Activated T-cell treated with anti-CD3 and anti-CD28 coated beads, Interleukin-2, amount 50 U/mL, for 24 hours (primary cell): ENCODE data around the gene CADM2.

ENCODE experiments used
- DNase-seq: peaks from one replicate; pipeline ENCODE4 v3.0.0-alpha.2; 2020
- H3K27ac Mint-ChIP-seq: 2 replicates; pipeline ENCODE4 v1.8.0; 2020; ENCODE audit warnings: mild to moderate bottlenecking, mixed read lengths
- H3K27me3 Mint-ChIP-seq: 2 replicates; pipeline ENCODE4 v1.8.0; 2020; ENCODE audit warnings: mixed read lengths
- H3K36me3 Mint-ChIP-seq: 2 replicates; pipeline ENCODE4 v1.8.0; 2020; ENCODE audit warnings: low read depth, mixed read lengths
- H3K4me1 Mint-ChIP-seq: 2 replicates; pipeline ENCODE4 v1.8.0; 2020; ENCODE audit warnings: low read depth, mixed read lengths
- H3K4me3 Mint-ChIP-seq: 2 replicates; pipeline ENCODE4 v1.8.0; 2020; ENCODE audit warnings: mild to moderate bottlenecking, moderate library complexity, mixed read lengths
- H3K9me3 Mint-ChIP-seq: 2 replicates; pipeline ENCODE4 v1.8.0; 2020; ENCODE audit warnings: mixed read lengths

Gene CADM2

DNA sequence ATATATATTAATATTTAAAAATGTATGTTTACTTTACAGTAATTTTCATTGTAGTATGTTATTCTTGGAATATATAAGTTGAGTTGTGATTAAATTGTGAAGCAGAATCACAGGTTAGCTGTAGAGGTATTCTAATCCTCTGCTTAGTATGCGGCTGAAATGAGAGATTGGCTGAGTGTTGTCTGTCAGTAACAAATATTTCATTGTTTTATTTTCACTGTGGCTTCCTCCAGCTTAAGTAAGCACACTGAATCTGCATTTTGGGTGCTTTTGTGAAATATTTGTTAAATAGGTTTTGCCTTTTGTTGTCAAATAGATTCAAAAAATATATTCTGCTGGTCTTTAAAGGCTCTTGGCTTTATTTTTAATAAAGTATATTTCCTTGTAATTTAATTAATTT is 357.5 kb downstream of the CADM2 start:
- Mint-ChIP-seq H3K4me3 (no peak overlapping the region), H3K27ac (no peak overlapping the region), H3K9me3 (peaks cover 3% of the 10 kb centered on the region), H3K36me3 (no peaks in the 10 kb centered on the region), H3K4me1 (no peaks in the 10 kb centered on the region), H3K27me3 (no peaks in the 10 kb centered on the region)
- no peak for DNase-seq

DNA sequence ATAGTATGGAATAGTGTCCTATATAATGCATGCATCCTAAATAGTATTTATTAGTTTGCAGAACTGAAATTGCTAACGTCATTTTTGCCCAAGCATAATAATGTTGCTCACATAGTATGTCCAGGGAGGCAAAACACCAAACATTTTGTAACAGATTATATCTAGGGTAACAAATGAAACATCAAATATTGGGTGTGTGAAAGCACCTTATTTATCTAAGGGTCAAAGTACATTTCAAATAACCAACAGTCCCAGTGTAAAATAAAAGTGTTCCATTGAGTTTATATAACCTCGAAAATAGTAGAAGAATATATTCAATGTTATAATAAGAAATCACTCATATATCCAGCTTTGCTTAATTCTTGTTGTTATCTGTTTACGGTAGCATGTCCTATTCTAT is 363.1 kb downstream of the CADM2 start:
- DNase-seq, result no peak
- Mint-ChIP-seq H3K4me1 (no peaks in the 10 kb centered on the region), H3K4me3 (no peak overlapping the region), H3K36me3 (no peaks in the 10 kb centered on the region), H3K27me3 (no peaks in the 10 kb centered on the region), H3K9me3 (peaks cover 2% of the 10 kb centered on the region), H3K27ac (no peak overlapping the region)

DNA sequence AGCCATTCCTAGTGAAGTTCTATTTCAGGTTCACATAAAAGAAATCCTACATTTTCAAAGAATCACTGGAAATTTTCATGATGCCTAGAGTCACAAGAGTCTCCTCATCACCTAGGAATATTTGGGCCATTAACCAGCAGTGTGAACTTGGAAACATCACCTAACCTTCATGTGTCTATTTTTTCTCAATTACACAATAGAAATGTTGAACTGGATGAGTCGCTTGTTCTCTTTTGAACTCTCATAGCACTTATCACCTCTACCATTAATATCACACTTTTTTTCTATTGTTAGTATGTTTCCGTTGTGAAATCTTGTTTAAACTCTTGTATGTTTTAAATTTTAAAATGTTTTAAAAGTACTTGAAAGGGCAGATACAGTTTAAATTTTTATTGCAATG is 371.3 kb downstream of the CADM2 start:
- Mint-ChIP-seq H3K27me3 (no peaks in the 10 kb centered on the region), H3K36me3 (no peaks in the 10 kb centered on the region), H3K4me3 (no peak overlapping the region), H3K27ac (no peak overlapping the region), H3K9me3 (peaks cover 3% of the 10 kb centered on the region), H3K4me1 (no peaks in the 10 kb centered on the region)
- no peak for DNase-seq

DNA sequence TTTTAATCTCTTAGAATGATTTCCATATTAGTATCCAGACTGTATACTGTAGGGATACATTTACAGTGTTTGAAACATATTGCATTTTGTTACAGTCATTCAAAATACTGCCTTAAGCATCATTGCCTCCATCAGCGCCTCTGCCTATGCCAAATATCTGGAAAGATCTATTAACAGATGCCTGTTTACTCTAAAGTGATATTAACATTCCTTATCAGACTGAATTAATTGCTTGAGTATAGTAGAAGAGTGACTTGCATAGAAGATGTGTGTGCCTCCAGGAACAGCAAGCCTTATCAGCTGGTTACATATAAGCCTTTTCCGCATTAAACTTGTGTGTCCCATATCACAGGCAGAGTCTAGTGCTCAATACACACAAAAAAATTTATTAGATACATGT is 379.1 kb downstream of the CADM2 start:
- H3K4me3 Mint-ChIP-seq, result no peak overlapping the region
- H3K36me3 Mint-ChIP-seq, result no peaks in the 10 kb centered on the region
- DNase-seq, result no peak
- no peaks in the 10 kb centered on the region for H3K4me1 Mint-ChIP-seq
- H3K9me3 Mint-ChIP-seq, result no peaks in the 10 kb centered on the region
- H3K27ac Mint-ChIP-seq, result no peak overlapping the region
- H3K27me3 Mint-ChIP-seq, result no peaks in the 10 kb centered on the region

DNA sequence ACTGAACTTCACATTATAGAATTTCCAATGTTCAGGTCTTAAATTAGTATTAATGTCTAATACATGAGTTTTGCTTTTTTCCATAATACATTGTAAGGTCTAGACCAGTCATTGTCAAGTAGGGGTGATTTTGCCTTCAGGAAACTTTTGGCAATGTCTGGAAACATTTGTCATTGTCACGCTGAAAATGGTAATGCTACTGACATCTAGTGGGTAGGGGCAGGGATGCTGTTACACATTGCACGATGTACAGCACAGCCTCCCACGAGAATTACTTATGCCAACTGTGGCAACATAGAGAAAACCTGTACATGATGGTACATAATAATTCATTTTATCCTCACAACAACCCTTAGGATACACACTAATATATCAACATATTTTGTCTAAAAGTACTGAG is 384.1 kb downstream of the CADM2 start:
- H3K4me1 Mint-ChIP-seq, result no peaks in the 10 kb centered on the region
- no peak for DNase-seq
- no peaks in the 10 kb centered on the region for H3K36me3 Mint-ChIP-seq
- H3K27me3 Mint-ChIP-seq, result no peaks in the 10 kb centered on the region
- H3K27ac Mint-ChIP-seq, result no peak overlapping the region
- peaks cover under 1% of the 10 kb centered on the region for H3K9me3 Mint-ChIP-seq
- no peak overlapping the region for H3K4me3 Mint-ChIP-seq

DNA sequence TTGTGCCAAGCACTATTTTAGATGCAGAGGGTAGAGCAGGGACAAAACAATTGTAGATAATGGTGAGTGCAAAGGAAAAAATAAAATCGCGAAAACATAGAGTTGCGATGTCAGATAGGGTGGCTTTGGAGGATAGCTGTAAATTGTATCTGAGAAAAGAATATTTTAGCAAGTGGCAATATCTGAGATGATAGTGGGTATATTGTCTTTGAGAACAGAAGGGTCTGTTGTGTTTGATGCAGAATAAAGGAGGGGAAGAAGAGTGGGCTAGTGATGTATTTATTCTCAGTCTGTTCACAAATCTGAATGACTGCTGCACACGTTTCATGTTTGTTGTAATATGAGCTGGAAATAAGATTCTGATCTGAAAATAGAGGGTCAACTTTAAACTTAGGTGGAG is 396.8 kb downstream of the CADM2 start:
- H3K27ac Mint-ChIP-seq, result no peak overlapping the region
- H3K9me3 Mint-ChIP-seq, result peaks cover 6% of the 10 kb centered on the region
- no peak overlapping the region for H3K4me3 Mint-ChIP-seq
- no peaks in the 10 kb centered on the region for H3K27me3 Mint-ChIP-seq
- no peaks in the 10 kb centered on the region for H3K4me1 Mint-ChIP-seq
- H3K36me3 Mint-ChIP-seq, result no peaks in the 10 kb centered on the region
- no peak for DNase-seq

DNA sequence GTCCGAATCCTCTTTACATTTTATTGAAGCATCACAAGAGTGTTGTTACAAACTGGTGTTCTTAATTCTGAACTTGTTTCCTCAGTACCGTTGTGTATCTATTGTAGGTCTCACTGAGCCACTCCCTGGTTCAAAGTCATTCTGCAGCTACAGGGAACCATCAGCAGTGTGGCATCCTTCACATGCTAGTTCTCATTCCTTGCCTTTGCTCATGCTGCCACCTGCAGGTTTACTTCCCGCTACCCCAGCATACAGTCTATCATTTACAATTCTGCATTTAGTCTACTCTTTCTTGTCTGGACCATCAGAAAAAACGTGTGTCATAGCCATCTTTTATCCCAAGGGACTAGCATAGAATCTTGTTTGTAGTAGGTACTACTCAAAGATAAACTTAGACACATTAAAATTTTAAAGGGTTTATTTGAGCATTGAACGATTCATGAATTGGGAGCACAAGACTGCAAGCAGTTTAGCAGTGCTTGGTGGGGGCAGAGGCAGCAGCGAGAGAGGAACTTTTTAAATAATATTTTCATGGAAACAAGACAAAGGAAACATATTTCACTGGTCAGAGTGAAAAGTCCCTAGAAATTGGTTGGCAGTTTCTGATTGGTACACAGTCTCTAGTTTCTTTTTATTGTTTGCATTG is 402.1 kb downstream of the CADM2 start:
- Mint-ChIP-seq H3K4me3 (no peak overlapping the region), H3K36me3 (no peaks in the 10 kb centered on the region), H3K9me3 (peaks cover 12% of the 10 kb centered on the region), H3K4me1 (no peaks in the 10 kb centered on the region), H3K27me3 (no peaks in the 10 kb centered on the region), H3K27ac (no peak overlapping the region)
- DNase-seq, result no peak

DNA sequence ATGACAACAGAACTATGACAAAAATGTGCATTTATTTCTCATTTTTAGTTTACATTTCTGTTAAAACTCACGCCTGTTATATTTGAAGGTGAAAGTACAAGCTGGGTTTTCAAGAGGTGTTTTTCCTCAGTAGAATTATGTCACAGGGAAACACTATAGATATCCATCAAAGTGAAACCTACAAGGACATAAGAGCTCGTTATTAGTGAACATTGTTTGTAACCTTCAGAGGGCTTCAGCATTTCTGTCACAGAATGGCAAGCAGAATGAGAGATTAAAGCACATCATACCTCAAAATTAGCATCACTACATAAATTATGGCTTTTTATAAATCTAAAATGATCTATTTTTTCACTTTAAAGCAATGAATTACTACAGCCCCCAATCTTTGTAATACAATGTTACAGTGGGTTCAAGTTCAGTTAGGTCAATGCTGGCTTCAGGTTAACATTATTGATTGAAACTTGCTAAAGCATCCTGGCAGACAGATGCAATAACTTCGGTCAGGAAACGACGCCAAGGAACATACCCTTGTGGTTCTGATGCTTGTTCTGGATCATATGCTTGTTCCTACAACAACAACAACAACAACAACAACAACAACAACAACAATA is 405.6 kb downstream of the CADM2 start:
- Mint-ChIP-seq H3K27ac (no peak overlapping the region), H3K4me3 (no peak overlapping the region), H3K27me3 (no peaks in the 10 kb centered on the region), H3K36me3 (no peaks in the 10 kb centered on the region), H3K9me3 (peaks cover 8% of the 10 kb centered on the region), H3K4me1 (no peaks in the 10 kb centered on the region)
- no peak for DNase-seq

DNA sequence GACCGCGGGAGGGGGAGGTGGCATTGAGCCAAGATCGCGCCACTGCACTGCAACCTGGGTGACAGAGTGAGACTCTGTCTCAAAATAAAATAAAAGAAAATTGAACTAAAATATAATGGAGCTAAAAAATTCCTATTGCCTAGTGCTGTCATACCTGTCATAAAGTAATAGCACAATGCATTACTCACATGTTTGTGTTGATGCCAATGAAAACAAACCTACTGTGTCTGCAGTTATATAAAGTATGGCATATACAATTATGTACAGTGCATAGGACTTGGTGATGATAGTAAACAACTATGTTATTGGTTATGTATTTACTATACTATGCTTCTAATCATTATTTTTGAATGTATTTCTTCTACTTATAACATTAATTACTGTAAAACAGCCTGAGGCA is 411.6 kb downstream of the CADM2 start:
- no peaks in the 10 kb centered on the region for H3K4me1 Mint-ChIP-seq
- H3K27me3 Mint-ChIP-seq, result no peaks in the 10 kb centered on the region
- no peak overlapping the region for H3K27ac Mint-ChIP-seq
- H3K9me3 Mint-ChIP-seq, result peaks cover 4% of the 10 kb centered on the region
- no peak for DNase-seq
- H3K4me3 Mint-ChIP-seq, result no peak overlapping the region
- H3K36me3 Mint-ChIP-seq, result no peaks in the 10 kb centered on the region

DNA sequence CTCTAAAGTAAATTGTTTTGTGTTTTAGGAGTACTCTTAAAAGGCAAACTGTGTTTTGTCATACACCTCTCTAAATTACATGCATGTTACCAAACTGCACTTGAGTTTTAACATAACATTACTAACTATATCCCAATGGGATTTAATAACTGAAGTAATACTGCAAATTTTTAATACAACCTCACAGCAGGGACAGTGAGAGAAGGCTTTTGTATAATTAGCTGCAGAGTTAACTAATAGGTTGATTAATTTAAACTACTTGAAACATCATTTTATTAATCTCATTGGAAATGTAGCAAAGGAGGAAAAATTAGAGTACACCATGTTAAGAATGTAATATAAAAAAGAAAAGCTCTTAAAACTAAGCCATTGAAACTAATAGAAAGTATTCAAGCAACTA is 417.3 kb downstream of the CADM2 start:
- Mint-ChIP-seq H3K27me3 (no peaks in the 10 kb centered on the region), H3K4me3 (no peak overlapping the region), H3K27ac (no peak overlapping the region), H3K4me1 (no peaks in the 10 kb centered on the region), H3K36me3 (no peaks in the 10 kb centered on the region), H3K9me3 (peaks cover 13% of the 10 kb centered on the region)
- no peak for DNase-seq

DNA sequence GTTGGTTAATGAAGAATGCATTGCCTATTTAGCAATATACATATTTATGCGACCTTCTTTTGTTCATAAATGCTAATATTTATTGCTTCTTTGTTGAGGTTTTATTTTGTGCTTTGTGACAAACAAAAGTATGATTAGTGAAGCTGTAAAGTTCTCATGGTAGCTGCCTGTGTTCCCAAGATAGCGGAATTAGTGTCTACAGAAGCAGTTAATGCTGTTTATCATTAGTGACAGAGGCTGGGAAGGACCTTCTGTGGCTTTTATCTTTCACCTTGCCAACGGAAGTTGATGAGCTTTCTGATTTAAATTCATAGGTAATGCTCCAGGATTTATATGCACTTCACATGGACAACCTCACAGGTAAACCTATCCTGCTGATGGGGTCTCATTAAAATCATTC is 418.3 kb downstream of the CADM2 start:
- H3K27ac Mint-ChIP-seq, result no peak overlapping the region
- no peaks in the 10 kb centered on the region for H3K4me1 Mint-ChIP-seq
- H3K4me3 Mint-ChIP-seq, result no peak overlapping the region
- H3K27me3 Mint-ChIP-seq, result no peaks in the 10 kb centered on the region
- H3K36me3 Mint-ChIP-seq, result no peaks in the 10 kb centered on the region
- H3K9me3 Mint-ChIP-seq, result peaks cover 13% of the 10 kb centered on the region
- DNase-seq, result no peak

DNA sequence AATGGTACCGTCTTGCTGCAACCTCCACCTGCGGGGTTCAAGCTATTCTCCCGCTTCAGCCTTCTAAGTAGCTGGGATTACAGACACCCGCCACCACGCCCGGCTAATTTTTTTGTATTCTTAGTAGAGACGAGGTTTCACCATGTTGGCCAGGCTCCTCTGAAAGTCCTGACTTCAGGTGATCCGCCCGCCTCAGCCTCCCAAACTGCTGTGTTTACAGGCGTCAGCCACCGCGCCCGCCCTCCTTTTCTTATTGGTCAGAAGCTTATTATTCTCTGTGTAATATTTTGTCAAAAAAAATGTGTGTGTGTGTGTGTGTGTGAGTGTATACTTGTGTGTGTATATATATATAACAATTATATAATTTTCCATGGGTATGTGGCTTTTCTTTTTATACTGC is 425.6 kb downstream of the CADM2 start:
- Mint-ChIP-seq H3K9me3 (peaks cover 7% of the 10 kb centered on the region), H3K27ac (no peak overlapping the region), H3K4me3 (no peak overlapping the region), H3K4me1 (no peaks in the 10 kb centered on the region), H3K36me3 (no peaks in the 10 kb centered on the region), H3K27me3 (no peaks in the 10 kb centered on the region)
- DNase-seq, result no peak

DNA sequence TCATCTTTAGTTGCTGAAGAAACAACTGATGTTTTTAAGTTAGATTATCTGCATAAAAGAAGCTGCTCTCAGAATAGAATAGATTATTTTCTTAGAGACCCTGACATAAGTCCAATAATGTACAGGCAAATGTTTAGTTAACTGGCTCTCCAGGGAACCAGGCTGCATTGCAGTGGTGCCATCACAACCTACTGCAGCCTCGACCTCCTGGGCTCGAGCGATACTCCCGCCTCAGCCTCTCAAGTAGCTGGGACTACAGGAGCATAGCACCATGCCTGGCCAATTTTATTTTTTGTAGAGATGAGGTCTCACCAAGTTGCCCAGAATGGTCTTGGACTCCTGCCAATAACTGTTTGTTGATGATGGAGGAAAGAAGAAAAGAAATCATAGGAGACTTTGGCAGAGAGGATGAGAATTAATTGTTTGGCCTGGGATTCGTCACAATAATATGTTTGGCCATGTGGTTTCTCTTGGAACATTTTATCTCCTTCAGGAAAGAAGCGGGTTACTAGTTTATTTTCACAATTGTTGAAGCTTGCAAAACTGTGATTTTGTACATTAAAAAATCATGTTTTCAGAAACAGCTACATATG is 429.2 kb downstream of the CADM2 start:
- H3K4me1 Mint-ChIP-seq, result no peaks in the 10 kb centered on the region
- peaks cover 2% of the 10 kb centered on the region for H3K9me3 Mint-ChIP-seq
- H3K36me3 Mint-ChIP-seq, result no peaks in the 10 kb centered on the region
- no peaks in the 10 kb centered on the region for H3K27me3 Mint-ChIP-seq
- H3K4me3 Mint-ChIP-seq, result no peak overlapping the region
- DNase-seq, result no peak
- H3K27ac Mint-ChIP-seq, result no peak overlapping the region

DNA sequence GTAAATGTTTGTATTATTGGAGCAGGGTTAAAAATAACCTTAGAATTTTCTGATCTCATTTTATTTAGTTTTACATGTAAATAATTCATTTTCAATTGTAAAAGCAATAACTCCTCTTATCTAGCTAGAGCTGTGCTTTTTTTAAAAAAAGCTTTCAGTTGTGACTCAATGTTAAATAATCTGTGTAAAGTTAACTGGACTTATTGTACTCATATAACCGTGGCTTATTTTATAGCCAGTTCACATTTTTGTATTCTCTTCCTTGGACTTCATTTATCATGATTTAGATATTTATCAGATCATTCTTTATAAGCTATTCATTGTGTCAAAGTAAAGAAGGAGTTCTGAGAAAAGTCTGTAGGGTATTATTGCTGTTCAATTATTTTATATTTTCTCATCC is 435.6 kb downstream of the CADM2 start:
- no peak overlapping the region for H3K27ac Mint-ChIP-seq

DNA sequence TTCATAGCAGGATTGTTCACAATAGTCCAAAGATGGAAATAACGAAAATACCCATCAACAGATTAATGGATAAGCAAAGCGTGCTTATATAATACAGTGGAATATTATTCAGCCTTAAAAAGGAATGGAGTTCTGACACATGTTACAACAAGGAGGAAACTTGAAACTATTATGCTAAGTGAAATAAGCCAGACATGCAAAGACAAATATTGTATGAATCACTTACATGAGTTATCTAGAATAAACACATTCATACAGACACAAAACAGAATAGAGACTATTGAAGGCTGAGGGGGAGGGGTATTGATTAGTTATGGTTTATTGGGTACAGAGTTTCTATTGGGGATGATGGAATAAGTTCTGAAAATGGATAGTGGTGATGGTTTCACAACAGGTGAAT is 438.6 kb downstream of the CADM2 start:
- no peaks in the 10 kb centered on the region for H3K36me3 Mint-ChIP-seq
- H3K4me1 Mint-ChIP-seq, result no peaks in the 10 kb centered on the region
- no peak overlapping the region for H3K27ac Mint-ChIP-seq
- no peaks in the 10 kb centered on the region for H3K27me3 Mint-ChIP-seq
- no peak for DNase-seq
- H3K9me3 Mint-ChIP-seq, result peaks cover 13% of the 10 kb centered on the region
- no peak overlapping the region for H3K4me3 Mint-ChIP-seq

More for the DNA sequence above, 435.6 kb downstream of the CADM2 start:
- Mint-ChIP-seq H3K4me1 (no peaks in the 10 kb centered on the region), H3K9me3 (peaks cover 10% of the 10 kb centered on the region), H3K27me3 (no peaks in the 10 kb centered on the region), H3K36me3 (no peaks in the 10 kb centered on the region), H3K4me3 (no peak overlapping the region)
- no peak for DNase-seq
